ENCODE measurements around the gene ZP3. TPM values are rescaled to one million over a fixed set of nuclear protein-coding genes. Genes with fewer than 3 reads are reported as not detected.
"Not testable (repeated sequence)": the region's sequence is repeated elsewhere in the genome, so short reads cannot be mapped to it uniquely, and the experiment has no call there.

The ZP3 gene
- total RNA-seq, 1 experiment from 2014 or later = 5.6 TPM

- DNase-seq (ENCODE audit: unreplicated experiment) = no peak
- no peak within 1 kb of the TSS for H3K4me3 Mint-ChIP-seq (ENCODE audit: unreplicated experiment)
- H3K4me1 Mint-ChIP-seq (ENCODE audit: insufficient read depth, unreplicated experiment) = no peaks in the 10 kb centered on the region
- TF ChIP-seq CTCF (IDR thresholded peaks at IDR 0.05; ENCODE audit: unreplicated experiment) = no peak
- intact Hi-C loops (cut with micrococcal nuclease) = no loop called here
- no TSS peak for BruUV-seq (replicated peaks)
- no peaks in the 10 kb centered on the region for H3K9me3 Mint-ChIP-seq (ENCODE audit: unreplicated experiment)
- H3K27ac Mint-ChIP-seq (ENCODE audit: low read depth, unreplicated experiment) = no peak within 1 kb of the TSS
- CTCF ChIA-PET = no interaction called here
- H3K36me3 Mint-ChIP-seq (ENCODE audit: insufficient read depth, unreplicated experiment) = no peaks in the 10 kb centered on the region
- no peaks in the 10 kb centered on the region for H3K27me3 Mint-ChIP-seq (ENCODE audit: insufficient read depth, unreplicated experiment)
- POLR2A ChIA-PET = interaction anchor here (0.7 kb wide), 1 partner anchor 17 kb away, joined by 3 read pairs; no protein-coding TSS in a partner anchor
These were observed 15.2 kb upstream of the ZP3 start, which contains the start of gene SSC4D for GRCh38 chr7:76409537-76409936. Gene SSC4D, minus strand, starts transcription at chr7:76409697. Its CDS starts 5,258 bp downstream, at chr7:76404439.

GRCh38 chr7:76411626-76412025 is 13.1 kb upstream of the ZP3 start:
- intact Hi-C loops (cut with micrococcal nuclease) = no loop called here
- no TSS peak for BruUV-seq (replicated peaks)
- Mint-ChIP-seq H3K27me3 (ENCODE audit: insufficient read depth, unreplicated experiment) (no peaks in the 10 kb centered on the region), H3K27ac (ENCODE audit: low read depth, unreplicated experiment) (no peak overlapping the region), H3K9me3 (ENCODE audit: unreplicated experiment) (no peaks in the 10 kb centered on the region), H3K4me3 (ENCODE audit: unreplicated experiment) (no peak overlapping the region), H3K4me1 (ENCODE audit: insufficient read depth, unreplicated experiment) (no peaks in the 10 kb centered on the region), H3K36me3 (ENCODE audit: insufficient read depth, unreplicated experiment) (no peaks in the 10 kb centered on the region)
- ChIA-PET CTCF (interaction anchor here (0.6 kb wide), 1 partner anchor 10 kb away, joined by 3 read pairs; no protein-coding TSS in a partner anchor), POLR2A (interaction anchor here (0.7 to 1.0 kb wide), 3 partner anchors 10 to 93 kb away, joined by 3 to 4 read pairs (median 3); no protein-coding TSS in a partner anchor)
- DNase-seq (ENCODE audit: unreplicated experiment) = no peak
- no peak for TF ChIP-seq CTCF (IDR thresholded peaks at IDR 0.05; ENCODE audit: unreplicated experiment)

- no peaks in the 10 kb centered on the region for H3K4me1 Mint-ChIP-seq (ENCODE audit: insufficient read depth, unreplicated experiment)
- CTCF ChIA-PET = interaction anchor here (0.7 kb wide), 2 partner anchors 94 to 789 kb away, joined by 3 to 6 read pairs; no protein-coding TSS in a partner anchor
- intact Hi-C loops (cut with micrococcal nuclease) = no loop called here
- H3K27me3 Mint-ChIP-seq (ENCODE audit: insufficient read depth, unreplicated experiment) = no peaks in the 10 kb centered on the region
- DNase-seq (ENCODE audit: unreplicated experiment) = no peak
- POLR2A ChIA-PET = interaction anchor here (0.6 to 1.0 kb wide), 4 partner anchors 11 to 116 kb away, joined by 3 to 4 read pairs (median 3); no protein-coding TSS in a partner anchor
- no peaks in the 10 kb centered on the region for H3K36me3 Mint-ChIP-seq (ENCODE audit: insufficient read depth, unreplicated experiment)
- no peaks in the 10 kb centered on the region for H3K9me3 Mint-ChIP-seq (ENCODE audit: unreplicated experiment)
- H3K4me3 Mint-ChIP-seq (ENCODE audit: unreplicated experiment) = no peak overlapping the region
- no peak overlapping the region for H3K27ac Mint-ChIP-seq (ENCODE audit: low read depth, unreplicated experiment)
- no peak for TF ChIP-seq CTCF (IDR thresholded peaks at IDR 0.05; ENCODE audit: unreplicated experiment)
- no TSS peak for BruUV-seq (replicated peaks)
These were observed 12.5 kb upstream of the ZP3 start for GRCh38 chr7:76412249-76412648.

GRCh38 chr7:76417654-76418310 is 7.0 kb upstream of the ZP3 start:
- H3K27me3 Mint-ChIP-seq (ENCODE audit: insufficient read depth, unreplicated experiment); DNase-seq (ENCODE audit: unreplicated experiment); POLR2A ChIA-PET; intact Hi-C loops (cut with micrococcal nuclease); H3K4me3 Mint-ChIP-seq (ENCODE audit: unreplicated experiment); CTCF ChIA-PET; H3K36me3 Mint-ChIP-seq (ENCODE audit: insufficient read depth, unreplicated experiment); H3K4me1 Mint-ChIP-seq (ENCODE audit: insufficient read depth, unreplicated experiment); BruUV-seq (replicated peaks); H3K9me3 Mint-ChIP-seq (ENCODE audit: unreplicated experiment): not testable (repeated sequence)
- H3K27ac Mint-ChIP-seq (ENCODE audit: low read depth, unreplicated experiment) = peak overlapping the region; percentile 35

- CTCF ChIA-PET = interaction anchor here (0.6 to 1.5 kb wide), 3 partner anchors 62 to 143 kb away, joined by 3 to 4 read pairs (median 3); no protein-coding TSS in a partner anchor
These were observed 3.7 kb upstream of the ZP3 start for GRCh38 chr7:76421097-76421496.

More at GRCh38 chr7:76421097-76421496, 3.7 kb upstream of the ZP3 start:
- POLR2A ChIA-PET = interaction anchor here (0.6 to 2.3 kb wide), 6 partner anchors 12 to 127 kb away, joined by 3 to 15 read pairs (median 6); partner anchors contain the start of gene YWHAG
- not testable (repeated sequence) for H3K27me3 Mint-ChIP-seq (ENCODE audit: insufficient read depth, unreplicated experiment); H3K4me3 Mint-ChIP-seq (ENCODE audit: unreplicated experiment); H3K36me3 Mint-ChIP-seq (ENCODE audit: insufficient read depth, unreplicated experiment); H3K9me3 Mint-ChIP-seq (ENCODE audit: unreplicated experiment); BruUV-seq (replicated peaks)
- Mint-ChIP-seq H3K4me1 (ENCODE audit: insufficient read depth, unreplicated experiment) (peaks cover 21% of the 10 kb centered on the region), H3K27ac (ENCODE audit: low read depth, unreplicated experiment) (peak overlapping the region; percentile 88)
- intact Hi-C loops (cut with micrococcal nuclease) = loop anchor here (1.0 kb wide), 1 partner anchor 62 kb away; no protein-coding TSS in a partner anchor
- peak; percentile 95 for DNase-seq (ENCODE audit: unreplicated experiment)
